Measurements from ENCODE around the gene CER1. TPM values are rescaled to one million over a fixed set of nuclear protein-coding genes. Genes with fewer than 3 reads are reported as not detected.

The CER1 gene
- total and polyA plus RNA-seq, 12 donors = 0.39 TPM; not detected in 11

DNA sequence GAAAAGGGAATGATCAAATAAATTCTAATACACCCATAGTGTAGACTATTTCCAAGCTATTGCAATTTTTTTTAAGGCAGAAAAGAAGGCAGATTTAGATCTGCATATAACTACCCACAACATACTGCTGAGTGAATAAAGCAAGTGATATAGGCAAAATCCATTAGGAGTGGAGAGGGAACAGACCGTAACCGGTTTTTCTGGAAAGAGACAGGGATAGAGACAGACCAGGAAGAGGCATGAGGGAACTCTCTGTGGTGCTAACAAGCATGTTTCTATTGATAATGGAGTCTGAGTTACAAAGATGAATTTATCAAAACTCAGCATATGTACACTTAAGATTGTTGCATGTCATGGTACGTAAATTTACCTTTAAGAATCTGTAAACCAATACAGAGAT, 43.8 kb downstream of the CER1 start:
- H3K27me3 ChIP-seq = no peaks in the 10 kb centered on the region
- H3K4me1 ChIP-seq (replicated peaks in 1 of 2) = peaks cover 0 to 10% of the 10 kb centered on the region in 2 donors
- intact Hi-C loops (cut with DNase I) = no loop called here
- TF ChIP-seq POLR2A (IDR thresholded peaks at IDR 0.05) = no peak
- TF ChIP-seq, protein P1, sequence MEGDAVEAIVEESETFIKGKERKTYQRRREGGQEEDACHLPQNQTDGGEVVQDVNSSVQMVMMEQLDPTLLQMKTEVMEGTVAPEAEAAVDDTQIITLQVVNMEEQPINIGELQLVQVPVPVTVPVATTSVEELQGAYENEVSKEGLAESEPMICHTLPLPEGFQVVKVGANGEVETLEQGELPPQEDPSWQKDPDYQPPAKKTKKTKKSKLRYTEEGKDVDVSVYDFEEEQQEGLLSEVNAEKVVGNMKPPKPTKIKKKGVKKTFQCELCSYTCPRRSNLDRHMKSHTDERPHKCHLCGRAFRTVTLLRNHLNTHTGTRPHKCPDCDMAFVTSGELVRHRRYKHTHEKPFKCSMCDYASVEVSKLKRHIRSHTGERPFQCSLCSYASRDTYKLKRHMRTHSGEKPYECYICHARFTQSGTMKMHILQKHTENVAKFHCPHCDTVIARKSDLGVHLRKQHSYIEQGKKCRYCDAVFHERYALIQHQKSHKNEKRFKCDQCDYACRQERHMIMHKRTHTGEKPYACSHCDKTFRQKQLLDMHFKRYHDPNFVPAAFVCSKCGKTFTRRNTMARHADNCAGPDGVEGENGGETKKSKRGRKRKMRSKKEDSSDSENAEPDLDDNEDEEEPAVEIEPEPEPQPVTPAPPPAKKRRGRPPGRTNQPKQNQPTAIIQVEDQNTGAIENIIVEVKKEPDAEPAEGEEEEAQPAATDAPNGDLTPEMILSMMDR (IDR thresholded peaks at IDR 0.05) = no peak
- DNase-seq = no peak
- no peaks in the 10 kb centered on the region for H3K36me3 ChIP-seq (replicated peaks in 1 of 2)
- WGBS, 4 donors = 96 to 99% (median 97%) methylated on average over 3 of the region's 3 CpGs
- H3K4me3 ChIP-seq = no peak overlapping the region
- peaks cover 0 to 5% (median 0%) of the 10 kb centered on the region in 3 donors for H3K9me3 ChIP-seq (replicated peaks in 1 of 3)
- no peak overlapping the region for H3K27ac ChIP-seq

DNA sequence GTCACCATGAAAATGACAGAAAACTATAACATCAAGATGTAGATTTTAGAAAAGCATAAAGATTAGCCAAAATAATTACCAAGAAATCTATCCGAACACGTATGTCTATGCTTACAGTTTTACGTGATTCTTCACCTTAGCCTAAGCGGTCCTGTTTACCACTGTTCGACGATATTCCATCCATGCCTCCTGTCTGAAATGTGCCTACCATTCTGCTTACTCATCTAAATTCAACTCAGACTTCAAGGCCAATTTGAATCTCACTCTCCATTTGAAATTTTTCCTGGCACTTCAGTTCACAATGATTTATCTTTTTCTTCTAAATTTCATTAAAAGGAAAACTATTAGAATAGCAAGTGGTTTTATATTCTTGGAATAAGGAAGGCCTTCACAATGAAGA, 44.7 kb downstream of the CER1 start:
- peaks cover 0 to 10% of the 10 kb centered on the region in 2 donors for H3K4me1 ChIP-seq (replicated peaks in 1 of 2)
- TF ChIP-seq, protein P1 (IDR thresholded peaks at IDR 0.05) = no peak
- no peak for TF ChIP-seq POLR2A (IDR thresholded peaks at IDR 0.05)
- intact Hi-C loops (cut with DNase I) = no loop called here
- H3K27me3 ChIP-seq = no peaks in the 10 kb centered on the region
- DNase-seq = peak in 4 of 7 donors; percentile 11 to 27 (median 20)
- 57 to 68% (median 65%) methylated on average over 6 of the region's 6 CpGs for WGBS, 4 donors
- H3K36me3 ChIP-seq (replicated peaks in 1 of 2) = no peaks in the 10 kb centered on the region
- peak overlapping the region in 1 of 4 donors; percentile 6 for H3K4me3 ChIP-seq
- peaks cover 0 to 5% (median 0%) of the 10 kb centered on the region in 3 donors for H3K9me3 ChIP-seq (replicated peaks in 1 of 3)
- H3K27ac ChIP-seq = peak overlapping the region in 2 of 5 donors; percentile 6 to 33

DNA sequence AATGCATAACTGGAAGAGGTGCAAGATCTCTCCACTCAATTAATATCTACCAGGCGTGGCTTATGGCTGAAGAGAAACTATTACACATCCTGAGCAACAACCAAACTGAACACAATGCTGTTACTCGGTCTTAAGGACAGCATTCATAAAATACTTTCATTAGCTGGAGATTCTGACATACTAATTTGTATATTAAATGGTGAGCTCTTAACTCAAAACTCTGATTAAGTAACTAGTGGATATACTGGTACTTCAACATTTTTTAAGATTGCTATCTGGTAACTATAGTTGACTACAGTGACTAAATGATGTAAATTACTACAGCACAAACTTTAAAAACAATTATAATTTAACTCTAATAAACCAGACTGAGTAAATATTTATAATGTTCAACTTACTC, 45.1 kb downstream of the CER1 start:
- WGBS, 4 donors = 87 to 97% (median 91%) methylated on average over 2 of the region's 2 CpGs
- H3K9me3 ChIP-seq (replicated peaks in 1 of 3) = peaks cover 0 to 5% (median 0%) of the 10 kb centered on the region in 3 donors
- peak overlapping the region in 1 of 5 donors; percentile 6 for H3K27ac ChIP-seq
- peak overlapping the region in 1 of 4 donors; percentile 6 for H3K4me3 ChIP-seq
- H3K27me3 ChIP-seq = no peaks in the 10 kb centered on the region
- intact Hi-C loops (cut with DNase I) = no loop called here
- TF ChIP-seq POLR2A (IDR thresholded peaks at IDR 0.05) = no peak
- TF ChIP-seq, protein P1 (IDR thresholded peaks at IDR 0.05) = no peak
- no peaks in the 10 kb centered on the region for H3K36me3 ChIP-seq (replicated peaks in 1 of 2)
- no peak for DNase-seq
- H3K4me1 ChIP-seq (replicated peaks in 1 of 2) = peaks cover 0 to 10% of the 10 kb centered on the region in 2 donors

DNA sequence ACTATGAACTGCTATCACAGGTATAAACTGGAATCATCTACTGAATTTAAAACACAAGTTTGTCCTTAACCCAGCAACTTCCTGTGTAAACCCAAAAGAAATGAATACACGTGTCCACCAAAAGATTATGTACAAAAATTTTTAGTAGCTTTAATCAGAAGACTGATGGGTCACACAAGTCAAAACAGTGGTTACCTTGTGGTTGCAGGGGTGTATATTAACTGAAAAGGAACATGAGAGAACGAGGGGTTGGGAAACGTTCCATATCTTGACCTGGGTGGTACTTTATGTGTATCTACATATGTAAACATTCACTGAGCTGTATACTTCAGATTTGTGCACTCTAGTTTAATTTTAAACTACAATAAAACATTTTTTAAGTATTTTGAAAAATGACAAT, 47.9 kb downstream of the CER1 start:
- no peak for DNase-seq
- 78 to 87% (median 86%) methylated on average over 3 of the region's 3 CpGs for WGBS, 4 donors
- H3K9me3 ChIP-seq (replicated peaks in 1 of 3) = peaks cover 0 to 5% (median 0%) of the 10 kb centered on the region in 3 donors
- H3K4me3 ChIP-seq = no peak overlapping the region
- peaks cover 0 to 8% of the 10 kb centered on the region in 2 donors for H3K36me3 ChIP-seq (replicated peaks in 1 of 2)
- H3K4me1 ChIP-seq (replicated peaks in 1 of 2) = peaks cover 0 to 10% of the 10 kb centered on the region in 2 donors
- no peaks in the 10 kb centered on the region for H3K27me3 ChIP-seq
- intact Hi-C loops (cut with DNase I) = no loop called here
- TF ChIP-seq, protein P1 (IDR thresholded peaks at IDR 0.05) = no peak
- no peak for TF ChIP-seq POLR2A (IDR thresholded peaks at IDR 0.05)
- H3K27ac ChIP-seq = no peak overlapping the region
